K562 (cell line): ENCODE data around the gene NIPAL1. TPM values are rescaled to one million over a fixed set of nuclear protein-coding genes. Genes with fewer than 3 reads are reported as not detected.

Experiments used
- C11orf30 ChIP-seq: fragments of 450-650 bp; IDR thresholded peaks from 2 replicates; pipeline ENCODE4 v1.6.1; 2016; ENCODE audit warnings: low read depth, mild to moderate bottlenecking
- CREB1 ChIP-seq, 2 experiments: sonication (generic) in 1 of 2; formaldehyde crosslinking in 1 of 2; IDR thresholded peaks; 2 replicates each; pipeline versions ENCODE4 v1.6.1 to v1.8.0; 2012 to 2022; ENCODE audit warnings: inconsistent platforms in 1 of 2, mild to moderate bottlenecking in 1 of 2, missing genetic modification reagents in 1 of 2, moderate library complexity in 1 of 2
- CREM ChIP-seq: IDR thresholded peaks from 2 replicates; pipeline ENCODE4 v1.6.1; 2014; ENCODE audit warnings: antibody characterized with exemption, low read depth
- EWSR1 ChIP-seq: fragments of 450-650 bp; IDR thresholded peaks from 2 replicates; pipeline ENCODE4 v1.6.1; 2018; ENCODE audit warnings: borderline replicate concordance, mild to moderate bottlenecking, low read depth, moderate library complexity; ENCODE audit not compliant: partially characterized antibody
- HMG20A ChIP-seq: fragments of 450-650 bp; formaldehyde crosslinking; conservative IDR thresholded peaks from 2 replicates; pipeline ENCODE4 v1.4.0; 2020; ENCODE audit warnings: mild to moderate bottlenecking, mixed read lengths
- IRF2 ChIP-seq: sonication (generic); formaldehyde crosslinking; IDR thresholded peaks from 2 replicates; pipeline ENCODE4 v1.8.1; 2022; ENCODE audit warnings: mild to moderate bottlenecking, missing genetic modification reagents
- LCOR ChIP-seq: sonication (generic); formaldehyde crosslinking; IDR thresholded peaks from 2 replicates; pipeline ENCODE4 v1.8.0; 2022; ENCODE audit warnings: mild to moderate bottlenecking, missing genetic modification reagents
- MAZ ChIP-seq, 2 experiments: fragments of 450-650 bp in 1 of 2; sonication (generic) in 1 of 2; formaldehyde crosslinking; IDR thresholded peaks in 1 of 2; conservative IDR thresholded peaks in 1 of 2; 2 replicates each; pipeline versions ENCODE4 v1.4.0 to v1.5.0; 2020; ENCODE audit warnings: mild to moderate bottlenecking in 1 of 2, missing genetic modification reagents in 1 of 2
- MBD2 ChIP-seq: sonication (generic); IDR thresholded peaks from 2 replicates; pipeline ENCODE4 v1.6.1; 2016; ENCODE audit warnings: low read depth, borderline replicate concordance
- PML ChIP-seq: IDR thresholded peaks from 2 replicates; pipeline ENCODE4 v1.6.1; 2012; ENCODE audit warnings: low read length, inconsistent platforms
- SRSF1 ChIP-seq: fragments of 200-400 bp; formaldehyde crosslinking; IDR thresholded peaks from 2 replicates; pipeline ENCODE4 v1.6.1; 2017; ENCODE audit warnings: mild to moderate bottlenecking, low read depth, low read length, moderate library complexity
- SRSF7 ChIP-seq: fragments of 200-400 bp; formaldehyde crosslinking; optimal IDR thresholded peaks from 2 replicates; pipeline ENCODE3; 2017; ENCODE audit warnings: mild to moderate bottlenecking, low read depth, low read length
- TAF15 ChIP-seq: fragments of 200-400 bp; formaldehyde crosslinking; IDR thresholded peaks from 2 replicates; pipeline ENCODE4 v1.6.1; 2017; ENCODE audit warnings: mild to moderate bottlenecking, low read depth, low read length, moderate library complexity
- ZBTB7A ChIP-seq: IDR thresholded peaks from 2 replicates; pipeline ENCODE4 v1.6.1; 2011; ENCODE audit warnings: low read depth, mild to moderate bottlenecking, low read length, moderate library complexity, borderline replicate concordance; ENCODE audit not compliant: control insufficient read depth
- ZFPM2 ChIP-seq: fragments of 250-450 bp; sonication (Bioruptor Pico); IDR thresholded peaks from 2 replicates; pipeline ENCODE4 v1.5.1; 2022; ENCODE audit warnings: mild to moderate bottlenecking
- ZFX ChIP-seq: sonication (generic); formaldehyde crosslinking; IDR thresholded peaks from 2 replicates; pipeline ENCODE4 v1.8.0; 2022; ENCODE audit warnings: mild to moderate bottlenecking, missing genetic modification reagents, moderate library complexity
- ZNF239 ChIP-seq: fragments of 250-450 bp; sonication (Bioruptor Pico); IDR thresholded peaks from 2 replicates; pipeline ENCODE4 v1.4.0; 2020; ENCODE audit warnings: mild to moderate bottlenecking
- ZNF311 ChIP-seq: fragments of 250-450 bp; sonication (Bioruptor Pico); IDR thresholded peaks from 2 replicates; pipeline ENCODE4 v1.4.0; 2020; ENCODE audit warnings: mild to moderate bottlenecking, moderate library complexity
- ZNF696 ChIP-seq: fragments of 250-450 bp; sonication (Bioruptor Pico); conservative IDR thresholded peaks from 2 replicates; pipeline ENCODE4 v1.4.0; 2020; ENCODE audit warnings: mild to moderate bottlenecking, moderate library complexity
- polyA plus RNA-seq, 8 experiments: library from polyadenylated mRNA; depleted of rRNA in 4 of 8; stranded (reverse) in 5 of 8; unstranded in 3 of 8; fragments of >200 nt; fragmentation: Nextera tagmentation in 2 of 8; fragmentation: Illumina TruSeq in 1 of 8; extraction: Ambion mirVana in 2 of 8; extraction: Trizol in 1 of 8; gene quantifications; 2 replicates each; pipeline versions ENCODE4 v1.2.1 to v1.2.3, GENCODE V29; 2011 to 2014; ENCODE audit warnings: inconsistent platforms in 1 of 8, missing spikeins in 1 of 8
- total RNA-seq, 7 experiments: library from RNA; depleted of rRNA in 6 of 7; stranded (reverse); fragments of >200 nt in 6 of 7; fragmentation: Illumina TruSeq in 2 of 7; extraction: Trizol in 2 of 7; gene quantifications; 2 replicates each; pipeline versions ENCODE4 v1.2.1 to v1.2.3, GENCODE V29; 2011 to 2021; ENCODE audit warnings: low replicate concordance in 1 of 7
- TF ChIP-seq, protein P1 (sequence below), 2 experiments: fragments of 150-350 bp in 1 of 2; IDR thresholded peaks; 2 replicates each; pipeline ENCODE4 v1.6.1; 2012 to 2016; ENCODE audit warnings: low read depth in 2 of 2, low read length in 2 of 2, mild to moderate bottlenecking in 1 of 2, moderate library complexity in 1 of 2
- TF ChIP-seq, protein P2 (sequence below): fragments of 250-450 bp; sonication (Bioruptor Pico); IDR thresholded peaks from 2 replicates; pipeline ENCODE4 v1.6.1; 2021; ENCODE audit warnings: mild to moderate bottlenecking
- TF ChIP-seq, protein P3 (sequence below): fragments of 450-650 bp; formaldehyde crosslinking; IDR thresholded peaks from 2 replicates; pipeline ENCODE4 v1.4.0; 2022; ENCODE audit warnings: missing genetic modification characterization
- TF ChIP-seq, protein P4 (sequence below), 2 experiments: IDR thresholded peaks; 2 replicates each; pipeline ENCODE4 v1.6.1; 2011; ENCODE audit warnings: borderline replicate concordance in 1 of 2, control low read depth in 1 of 2, low read depth in 1 of 2, low read length in 1 of 2, mild to moderate bottlenecking in 1 of 2, mixed read lengths in 1 of 2, moderate library complexity in 1 of 2; ENCODE audit not compliant: insufficient read depth in 1 of 2, insufficient read length in 1 of 2, poor library complexity in 1 of 2, severe bottlenecking in 1 of 2; ENCODE audit errors: extremely low read depth in 1 of 2

The NIPAL1 gene
- total and polyA plus RNA-seq, 9 of the 15 experiments (the other 6 are each of a cell fraction or from before 2014, with no cell fraction given): 0.03 to 0.43 (median 0.25) TPM

DNA sequence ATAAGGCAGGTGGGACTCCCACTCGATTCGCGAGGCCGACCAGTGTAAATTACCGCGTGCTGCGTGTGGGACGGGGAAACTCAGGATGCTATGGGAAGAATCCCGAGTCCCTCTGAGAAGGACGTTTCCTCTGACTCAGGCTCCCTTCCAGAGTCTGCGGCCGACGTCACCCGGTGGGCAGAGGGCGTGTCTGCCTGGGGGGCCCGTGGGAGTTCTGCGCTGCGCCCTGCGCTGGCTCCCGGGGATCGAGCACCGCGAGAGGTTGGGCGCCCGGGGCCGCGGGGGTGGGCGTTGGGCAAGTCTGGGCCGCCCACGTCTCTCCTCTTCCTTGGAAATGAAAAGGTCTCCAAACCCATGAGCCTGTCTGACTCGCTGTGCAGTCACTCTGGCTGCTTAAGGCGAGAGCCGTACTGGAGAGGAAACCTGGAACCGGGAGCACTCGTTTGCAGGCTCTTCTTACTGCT is 568 bp downstream of the NIPAL1 start (continued):
- TF ChIP-seq, protein P1, sequence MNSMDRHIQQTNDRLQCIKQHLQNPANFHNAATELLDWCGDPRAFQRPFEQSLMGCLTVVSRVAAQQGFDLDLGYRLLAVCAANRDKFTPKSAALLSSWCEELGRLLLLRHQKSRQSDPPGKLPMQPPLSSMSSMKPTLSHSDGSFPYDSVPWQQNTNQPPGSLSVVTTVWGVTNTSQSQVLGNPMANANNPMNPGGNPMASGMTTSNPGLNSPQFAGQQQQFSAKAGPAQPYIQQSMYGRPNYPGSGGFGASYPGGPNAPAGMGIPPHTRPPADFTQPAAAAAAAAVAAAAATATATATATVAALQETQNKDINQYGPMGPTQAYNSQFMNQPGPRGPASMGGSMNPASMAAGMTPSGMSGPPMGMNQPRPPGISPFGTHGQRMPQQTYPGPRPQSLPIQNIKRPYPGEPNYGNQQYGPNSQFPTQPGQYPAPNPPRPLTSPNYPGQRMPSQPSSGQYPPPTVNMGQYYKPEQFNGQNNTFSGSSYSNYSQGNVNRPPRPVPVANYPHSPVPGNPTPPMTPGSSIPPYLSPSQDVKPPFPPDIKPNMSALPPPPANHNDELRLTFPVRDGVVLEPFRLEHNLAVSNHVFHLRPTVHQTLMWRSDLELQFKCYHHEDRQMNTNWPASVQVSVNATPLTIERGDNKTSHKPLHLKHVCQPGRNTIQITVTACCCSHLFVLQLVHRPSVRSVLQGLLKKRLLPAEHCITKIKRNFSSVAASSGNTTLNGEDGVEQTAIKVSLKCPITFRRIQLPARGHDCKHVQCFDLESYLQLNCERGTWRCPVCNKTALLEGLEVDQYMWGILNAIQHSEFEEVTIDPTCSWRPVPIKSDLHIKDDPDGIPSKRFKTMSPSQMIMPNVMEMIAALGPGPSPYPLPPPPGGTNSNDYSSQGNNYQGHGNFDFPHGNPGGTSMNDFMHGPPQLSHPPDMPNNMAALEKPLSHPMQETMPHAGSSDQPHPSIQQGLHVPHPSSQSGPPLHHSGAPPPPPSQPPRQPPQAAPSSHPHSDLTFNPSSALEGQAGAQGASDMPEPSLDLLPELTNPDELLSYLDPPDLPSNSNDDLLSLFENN (IDR thresholded peaks at IDR 0.05; ENCODE audit: low read depth in 2 of 2, low read length in 2 of 2): no peak
- TF ChIP-seq LCOR (no peak), EWSR1 (no peak), PML (no peak), ZFPM2 (CRISPR knock-in tag) (no peak), MBD2 (no peak), CREB1 (IDR thresholded peaks at IDR 0.05) (no peak), CREB1 (CRISPR knock-in tag; IDR thresholded peaks at IDR 0.05) (no peak), ZNF239 (CRISPR knock-in tag) (no peak), IRF2 (CRISPR knock-in tag) (no peak), C11orf30 (no peak), ZFX (CRISPR knock-in tag) (0 out of 2 replicates have a peak, but pooled peaks have one; percentile 10), TAF15 (no peak), MAZ (CRISPR knock-in tag; conservative IDR thresholded peaks at IDR 0.05 in 1 of 2, IDR thresholded peaks at IDR 0.05 in 1 of 2) (no peak), CREM (peak; percentile 58; the same call in 1 of the 2 replicates), ZNF696 (CRISPR knock-in tag) (no peak), SRSF1 (no peak), ZNF311 (CRISPR knock-in tag) (no peak), ZBTB7A (0 out of 2 replicates have a peak, but pooled peaks have one; percentile 29), HMG20A (CRISPR knock-in tag) (no peak), SRSF7 (no peak)
- TF ChIP-seq, protein P2, sequence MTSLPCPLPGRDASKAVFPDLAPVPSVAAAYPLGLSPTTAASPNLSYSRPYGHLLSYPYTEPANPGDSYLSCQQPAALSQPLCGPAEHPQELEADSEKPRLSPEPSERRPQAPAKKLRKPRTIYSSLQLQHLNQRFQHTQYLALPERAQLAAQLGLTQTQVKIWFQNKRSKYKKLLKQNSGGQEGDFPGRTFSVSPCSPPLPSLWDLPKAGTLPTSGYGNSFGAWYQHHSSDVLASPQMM (CRISPR knock-in tag): no peak
- TF ChIP-seq, protein P3, sequence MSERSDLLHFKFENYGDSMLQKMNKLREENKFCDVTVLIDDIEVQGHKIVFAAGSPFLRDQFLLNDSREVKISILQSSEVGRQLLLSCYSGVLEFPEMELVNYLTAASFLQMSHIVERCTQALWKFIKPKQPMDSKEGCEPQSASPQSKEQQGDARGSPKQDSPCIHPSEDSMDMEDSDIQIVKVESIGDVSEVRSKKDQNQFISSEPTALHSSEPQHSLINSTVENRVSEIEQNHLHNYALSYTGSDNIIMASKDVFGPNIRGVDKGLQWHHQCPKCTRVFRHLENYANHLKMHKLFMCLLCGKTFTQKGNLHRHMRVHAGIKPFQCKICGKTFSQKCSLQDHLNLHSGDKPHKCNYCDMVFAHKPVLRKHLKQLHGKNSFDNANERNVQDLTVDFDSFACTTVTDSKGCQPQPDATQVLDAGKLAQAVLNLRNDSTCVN (CRISPR knock-in tag): no peak
- TF ChIP-seq, protein P4, sequence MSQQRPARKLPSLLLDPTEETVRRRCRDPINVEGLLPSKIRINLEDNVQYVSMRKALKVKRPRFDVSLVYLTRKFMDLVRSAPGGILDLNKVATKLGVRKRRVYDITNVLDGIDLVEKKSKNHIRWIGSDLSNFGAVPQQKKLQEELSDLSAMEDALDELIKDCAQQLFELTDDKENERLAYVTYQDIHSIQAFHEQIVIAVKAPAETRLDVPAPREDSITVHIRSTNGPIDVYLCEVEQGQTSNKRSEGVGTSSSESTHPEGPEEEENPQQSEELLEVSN (IDR thresholded peaks at IDR 0.05; ENCODE audit: borderline replicate concordance in 1 of 2, extremely low read depth in 1 of 2, insufficient read depth in 1 of 2, insufficient read length in 1 of 2, low read depth in 1 of 2, low read length in 1 of 2, poor library complexity in 1 of 2, severe bottlenecking in 1 of 2): peak in 1 of 2 experiments; percentile 38
